Measurements from ENCODE around the gene GLRX3.
"Not testable (repeated sequence)": the region's sequence is repeated elsewhere in the genome, so short reads cannot be mapped to it uniquely, and the experiment has no call there.

Gene GLRX3

DNA sequence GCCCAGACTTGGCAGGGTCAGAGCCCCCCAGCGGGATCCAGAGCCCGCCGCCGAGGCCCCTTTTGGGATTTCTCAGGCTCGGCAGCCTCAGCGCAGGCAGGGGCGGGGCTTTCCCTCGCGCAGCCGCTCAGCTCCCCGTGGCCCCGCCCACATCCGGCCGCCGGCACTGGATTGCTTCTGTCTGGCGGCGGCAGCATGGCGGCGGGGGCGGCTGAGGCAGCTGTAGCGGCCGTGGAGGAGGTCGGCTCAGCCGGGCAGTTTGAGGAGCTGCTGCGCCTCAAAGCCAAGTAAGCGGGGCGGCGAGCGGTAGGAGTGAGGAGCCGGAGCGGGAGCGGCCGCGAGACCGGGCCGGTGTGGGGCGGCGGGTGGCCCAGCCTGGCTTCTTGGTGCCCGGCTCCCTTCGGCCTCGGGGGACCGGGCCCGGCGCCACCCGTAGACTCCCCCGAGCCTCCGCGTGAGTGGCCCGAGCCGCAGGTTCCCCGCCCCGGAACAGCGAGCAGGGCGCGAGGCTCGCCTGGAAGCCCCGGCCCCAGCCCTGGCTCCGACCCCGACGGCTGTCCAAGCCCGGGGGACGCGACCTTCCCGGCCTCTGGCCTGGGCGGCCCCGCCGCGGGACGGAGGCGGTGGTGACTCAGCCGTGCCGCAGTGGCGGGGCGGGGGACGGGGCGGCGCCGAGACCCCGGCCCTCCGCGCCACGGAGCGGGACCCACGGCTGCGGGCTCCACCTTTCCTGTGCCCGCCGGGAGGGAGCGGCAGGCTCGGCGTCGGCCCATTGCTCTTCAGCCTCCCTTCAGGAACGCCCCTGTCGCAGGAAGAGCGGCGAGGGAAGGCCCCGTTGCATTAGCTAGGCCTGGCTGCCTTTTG, at the start of gene GLRX3:
GLRX3 (plus strand) TSS at position 166 of the 864 bp plus-strand sequence; CDS start at position 196, 30 bp downstream.
- no peak for TF ChIP-seq CTCF (IDR thresholded peaks at IDR 0.05; ENCODE audit: insufficient read depth, low read length, missing control alignments)
- ChIA-PET POLR2A (interaction anchor here (1.0 to 1.9 kb wide), 2 partner anchors 8 to 26 kb away, joined by 3 to 45 read pairs; partner anchors contain the start of gene C10orf143), CTCF (interaction anchor here (1.3 to 3.7 kb wide), 3 partner anchors 9 to 26 kb away, joined by 3 to 30 read pairs (median 19); partner anchors contain the start of gene C10orf143)
- peak within 1 kb of the TSS; percentile 76 for H3K4me3 ChIP-seq (ENCODE audit: low read depth, low read length)
- no peak for DNase-seq (ENCODE audit: low read depth, low spot score)

- CTCF ChIA-PET; POLR2A ChIA-PET; DNase-seq (ENCODE audit: low read depth, low spot score); H3K4me3 ChIP-seq (ENCODE audit: low read depth, low read length): not testable (repeated sequence)
These were observed 45.6 kb upstream of the GLRX3 start for GRCh38 chr10:130090565-130090964.

GRCh38 chr10:130099344-130099743, 36.8 kb upstream of the GLRX3 start:
- TF ChIP-seq CTCF (IDR thresholded peaks at IDR 0.05; ENCODE audit: insufficient read depth, low read length, missing control alignments) = no peak
- POLR2A ChIA-PET = interaction anchor here (0.6 kb wide), 1 partner anchor 78 kb away, joined by 4 read pairs; no protein-coding TSS in a partner anchor
- CTCF ChIA-PET = interaction anchor here (0.9 to 1.6 kb wide), 2 partner anchors 10 to 11 kb away, joined by 3 to 4 read pairs; partner anchors contain the start of gene C10orf143
- no peak for DNase-seq (ENCODE audit: low read depth, low spot score)
- no peak overlapping the region for H3K4me3 ChIP-seq (ENCODE audit: low read depth, low read length)

DNA sequence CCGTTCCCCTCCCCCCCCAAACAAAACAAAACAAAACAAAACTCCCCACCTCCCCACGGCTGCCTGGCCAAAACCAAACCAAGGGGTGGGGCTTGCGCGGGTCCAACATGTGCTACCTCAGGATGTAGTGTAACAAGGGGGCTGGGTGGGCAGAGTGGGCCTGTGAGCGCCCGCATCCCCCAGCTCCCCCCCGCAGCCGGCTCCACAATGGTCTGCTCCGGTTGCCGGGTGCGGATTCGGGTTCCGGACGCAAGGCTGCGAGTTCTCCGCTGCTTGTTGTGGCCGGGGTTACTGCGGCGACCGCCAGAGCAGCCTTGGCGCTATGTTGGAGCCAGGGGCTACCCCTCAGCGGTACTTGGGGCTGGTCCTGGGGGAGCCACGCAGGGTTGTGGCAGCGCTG, 30.5 kb upstream of the GLRX3 start:
- CTCF ChIA-PET = interaction anchor here (1.2 kb wide), 1 partner anchor 37 kb away, joined by 3 read pairs; no protein-coding TSS in a partner anchor
- POLR2A ChIA-PET = no interaction called here
- DNase-seq (ENCODE audit: low read depth, low spot score) = no peak
- no peak for TF ChIP-seq CTCF (IDR thresholded peaks at IDR 0.05; ENCODE audit: insufficient read depth, low read length, missing control alignments)
- H3K4me3 ChIP-seq (ENCODE audit: low read depth, low read length) = no peak overlapping the region

DNA sequence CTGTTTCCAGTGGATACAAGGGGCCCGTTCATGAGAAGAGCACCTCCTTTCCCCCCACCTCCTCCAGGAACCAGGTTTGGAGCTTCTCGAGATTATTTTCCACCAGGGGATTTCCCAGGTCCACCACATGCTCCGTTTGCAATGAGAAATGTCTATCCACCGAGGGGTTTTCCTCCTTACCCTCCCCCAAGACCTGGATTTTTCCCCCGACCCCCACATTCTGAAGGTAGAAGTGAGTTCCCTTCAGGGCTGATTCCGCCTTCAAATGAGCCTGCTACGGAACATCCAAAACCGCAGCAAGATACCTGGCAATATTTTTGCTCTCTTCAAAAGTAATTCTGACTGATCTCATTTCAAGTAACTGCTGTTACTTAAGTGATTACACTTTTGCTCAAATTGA, 28.0 kb upstream of the GLRX3 start:
- POLR2A ChIA-PET; H3K4me3 ChIP-seq (ENCODE audit: low read depth, low read length); DNase-seq (ENCODE audit: low read depth, low spot score): not testable (repeated sequence)
- CTCF ChIA-PET = interaction anchor here (1.2 to 4.4 kb wide), 3 partner anchors 19 to 33 kb away, joined by 3 to 72 read pairs (median 10); no protein-coding TSS in a partner anchor

DNA sequence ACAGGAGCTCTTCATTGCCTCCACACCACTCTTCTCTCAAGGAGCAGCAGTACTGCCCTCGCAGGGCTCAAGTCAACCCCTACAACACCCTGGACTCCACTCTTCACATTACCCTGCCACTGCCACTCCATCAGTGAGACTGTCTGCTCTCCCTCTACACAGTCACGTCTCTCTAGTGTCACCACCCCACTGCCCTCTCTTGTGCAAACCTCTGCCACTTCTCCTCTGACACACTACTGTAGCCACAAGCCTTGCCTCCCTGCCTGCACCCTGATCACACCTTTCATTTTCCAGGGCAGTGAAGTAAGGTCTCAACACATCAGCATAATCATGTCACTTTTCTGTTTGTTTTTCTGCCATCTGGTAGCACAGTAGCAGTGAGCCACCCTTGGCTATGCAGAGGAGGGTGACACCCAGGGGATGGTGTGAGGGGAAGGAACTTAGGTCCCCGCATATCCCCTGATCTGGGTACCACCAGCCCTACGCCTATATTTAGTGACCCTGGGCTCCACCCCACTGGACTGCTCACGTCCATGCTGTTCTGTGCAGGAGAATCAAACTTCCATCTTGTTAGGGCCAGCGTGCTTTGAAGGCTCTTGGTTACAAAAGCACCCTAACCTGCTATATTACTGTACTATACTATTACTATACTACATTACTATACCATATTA, 27.1 kb upstream of the GLRX3 start:
- no peak for DNase-seq (ENCODE audit: low read depth, low spot score)
- CTCF ChIA-PET = interaction anchor here (0.6 to 4.4 kb wide), 26 partner anchors 8 to 1897 kb away, joined by 3 to 72 read pairs (median 3); partner anchors contain the start of gene GLRX3
- POLR2A ChIA-PET = interaction anchor here (1.2 to 2.9 kb wide), 2 partner anchors 28 to 88 kb away, joined by 5 to 45 read pairs; partner anchors contain the start of gene GLRX3
- TF ChIP-seq CTCF (IDR thresholded peaks at IDR 0.05; ENCODE audit: insufficient read depth, low read length, missing control alignments) = no peak
- H3K4me3 ChIP-seq (ENCODE audit: low read depth, low read length) = peak overlapping the region; percentile 96
